ENCODE results near the gene SRSF8. TPM values are rescaled to one million over a fixed set of nuclear protein-coding genes. Genes with fewer than 3 reads are reported as not detected.

The SRSF8 gene
- total RNA-seq, 4 donors from 2014 or later = 28.5 to 37.8 (median 33.3) TPM

DNA sequence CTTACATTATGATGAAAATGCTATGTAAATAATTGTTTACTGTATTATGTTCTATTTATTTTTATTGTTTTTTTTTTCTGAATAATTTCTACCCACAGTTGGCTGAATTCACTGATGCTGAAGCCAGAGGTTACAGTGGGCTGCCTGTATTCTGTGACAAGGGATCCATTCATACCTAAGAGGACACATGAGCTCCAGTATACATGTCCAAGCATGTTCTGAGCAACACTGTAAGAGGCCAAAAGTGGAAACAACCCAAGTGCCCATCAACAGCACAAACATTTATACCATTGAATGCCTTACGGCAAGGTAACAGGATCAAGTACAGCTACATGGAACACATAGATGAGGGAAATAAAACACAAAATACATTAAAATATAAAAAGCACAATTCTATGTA lies 1.4 kb upstream of the SRSF8 start:
- no peaks in the 10 kb centered on the region for H3K27me3 ChIP-seq
- peaks cover 3 to 17% (median 15%) of the 10 kb centered on the region in 4 donors for H3K4me1 ChIP-seq
- H3K27ac ChIP-seq = no peak overlapping the region
- H3K4me3 ChIP-seq = no peak overlapping the region
- no peaks in the 10 kb centered on the region for H3K9me3 ChIP-seq
- 90 to 97% methylated on average over 1 of the region's 1 CpG for WGBS, 2 donors (ENCODE audit: low coverage in 1 of 2)
- no peak for DNase-seq
- no peak for TF ChIP-seq EP300 (IDR thresholded peaks at IDR 0.05; ENCODE audit: low read depth)
- TF ChIP-seq POLR2A (IDR thresholded peaks at IDR 0.05) = no peak
- TF ChIP-seq, protein P1, sequence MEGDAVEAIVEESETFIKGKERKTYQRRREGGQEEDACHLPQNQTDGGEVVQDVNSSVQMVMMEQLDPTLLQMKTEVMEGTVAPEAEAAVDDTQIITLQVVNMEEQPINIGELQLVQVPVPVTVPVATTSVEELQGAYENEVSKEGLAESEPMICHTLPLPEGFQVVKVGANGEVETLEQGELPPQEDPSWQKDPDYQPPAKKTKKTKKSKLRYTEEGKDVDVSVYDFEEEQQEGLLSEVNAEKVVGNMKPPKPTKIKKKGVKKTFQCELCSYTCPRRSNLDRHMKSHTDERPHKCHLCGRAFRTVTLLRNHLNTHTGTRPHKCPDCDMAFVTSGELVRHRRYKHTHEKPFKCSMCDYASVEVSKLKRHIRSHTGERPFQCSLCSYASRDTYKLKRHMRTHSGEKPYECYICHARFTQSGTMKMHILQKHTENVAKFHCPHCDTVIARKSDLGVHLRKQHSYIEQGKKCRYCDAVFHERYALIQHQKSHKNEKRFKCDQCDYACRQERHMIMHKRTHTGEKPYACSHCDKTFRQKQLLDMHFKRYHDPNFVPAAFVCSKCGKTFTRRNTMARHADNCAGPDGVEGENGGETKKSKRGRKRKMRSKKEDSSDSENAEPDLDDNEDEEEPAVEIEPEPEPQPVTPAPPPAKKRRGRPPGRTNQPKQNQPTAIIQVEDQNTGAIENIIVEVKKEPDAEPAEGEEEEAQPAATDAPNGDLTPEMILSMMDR (IDR thresholded peaks at IDR 0.05) = no peak
- no peak for TF ChIP-seq POLR2AphosphoS5 (IDR thresholded peaks at IDR 0.05)
- intact Hi-C loops (cut with DNase I; ENCODE audit: low total_unique reads) = no loop called here
- in situ Hi-C loops (cut with MboI; ENCODE audit: low pct_ligation_motif_present in 1 of 4, low pct_unique_long_range_greater_than_20kb in 1 of 4, low sequenced_read_pairs in 3 of 4) = loop anchor here in 2 of 4 donors (10.0 kb wide), 3 partner anchors 79 to 639 kb away; partner anchors contain the start of genes CWC15 (in 2 of the 2) and KDM4D (in 2 of the 2)
- no peaks in the 10 kb centered on the region for H3K36me3 ChIP-seq

DNA sequence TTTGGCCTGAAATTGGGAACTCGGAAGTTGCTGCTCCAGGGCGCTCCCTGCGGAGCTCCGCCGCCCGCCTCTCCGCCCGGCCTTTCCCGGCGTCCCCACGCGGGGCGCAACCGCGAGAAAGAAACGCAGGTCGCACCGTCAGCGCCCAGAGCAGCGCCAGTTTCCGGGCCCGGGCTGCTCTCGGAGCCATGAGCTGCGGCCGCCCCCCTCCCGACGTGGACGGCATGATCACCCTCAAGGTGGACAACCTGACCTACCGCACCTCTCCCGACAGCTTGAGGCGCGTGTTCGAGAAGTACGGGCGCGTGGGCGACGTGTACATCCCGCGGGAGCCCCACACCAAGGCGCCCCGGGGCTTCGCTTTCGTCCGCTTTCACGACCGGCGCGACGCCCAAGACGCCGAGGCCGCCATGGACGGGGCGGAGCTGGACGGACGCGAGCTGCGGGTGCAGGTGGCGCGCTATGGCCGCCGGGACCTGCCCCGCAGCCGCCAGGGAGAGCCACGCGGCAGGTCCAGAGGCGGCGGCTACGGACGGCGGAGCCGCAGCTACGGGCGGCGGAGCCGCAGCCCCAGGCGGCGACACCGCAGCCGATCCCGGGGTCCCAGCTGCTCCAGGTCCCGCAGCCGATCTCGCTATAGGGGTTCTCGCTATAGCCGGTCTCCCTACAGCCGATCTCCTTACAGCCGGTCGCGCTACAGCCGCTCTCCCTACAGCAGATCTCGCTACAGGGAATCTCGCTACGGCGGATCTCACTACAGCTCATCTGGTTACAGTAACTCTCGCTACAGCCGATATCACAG lies 521 bp downstream of the SRSF8 start:
- TF ChIP-seq POLR2AphosphoS5 (IDR thresholded peaks at IDR 0.05) (peak; percentile 61 to 88 (median 79)), EP300 (IDR thresholded peaks at IDR 0.05; ENCODE audit: low read depth) (no peak), POLR2A (IDR thresholded peaks at IDR 0.05) (peak; percentile 84)
- TF ChIP-seq, protein P1 (IDR thresholded peaks at IDR 0.05) = peak; percentile 54 to 77 (median 64)
- Histone ChIP-seq H3K4me1 (peaks cover 3 to 17% (median 15%) of the 10 kb centered on the region in 4 donors), H3K36me3 (no peaks in the 10 kb centered on the region), H3K27me3 (no peaks in the 10 kb centered on the region), H3K9me3 (no peaks in the 10 kb centered on the region), H3K4me3 (peak overlapping the region; percentile 58 to 85 (median 78)), H3K27ac (peak overlapping the region; percentile 94 to 99 (median 98))
- intact Hi-C loops (cut with DNase I; ENCODE audit: low total_unique reads) (no loop called here), in situ Hi-C loops (cut with MboI; ENCODE audit: low pct_ligation_motif_present in 1 of 4, low pct_unique_long_range_greater_than_20kb in 1 of 4, low sequenced_read_pairs in 3 of 4) (loop anchor here in 2 of 4 donors (10.0 kb wide), 3 partner anchors 78 to 638 kb away; partner anchors contain the start of genes CWC15 (in 2 of the 2) and KDM4D (in 2 of the 2))
- peak; percentile 85 for DNase-seq
- WGBS, 2 donors (ENCODE audit: low coverage in 1 of 2) = 0% methylated on average over 1 to 59 of the region's 98 CpGs

DNA sequence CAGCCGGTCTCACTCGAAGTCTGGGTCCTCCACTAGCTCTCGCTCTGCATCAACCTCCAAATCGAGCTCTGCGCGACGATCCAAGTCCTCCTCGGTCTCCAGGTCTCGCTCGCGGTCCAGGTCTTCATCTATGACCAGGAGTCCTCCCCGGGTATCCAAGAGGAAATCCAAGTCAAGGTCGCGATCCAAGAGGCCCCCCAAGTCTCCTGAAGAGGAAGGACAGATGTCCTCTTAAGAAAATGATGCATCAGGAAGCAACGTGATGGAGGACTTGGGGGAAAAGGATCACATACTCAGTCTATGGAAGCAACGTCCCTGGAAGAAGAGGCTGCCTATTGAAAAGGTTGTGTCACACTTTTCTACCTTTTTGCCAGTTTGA lies 1.1 kb downstream of the SRSF8 start:
- Histone ChIP-seq H3K4me1 (peaks cover 3 to 17% (median 15%) of the 10 kb centered on the region in 4 donors), H3K4me3 (peak overlapping the region; percentile 58 to 85 (median 78)), H3K27ac (peak overlapping the region; percentile 94 to 99 (median 98)), H3K9me3 (no peaks in the 10 kb centered on the region), H3K27me3 (no peaks in the 10 kb centered on the region), H3K36me3 (no peaks in the 10 kb centered on the region)
- DNase-seq = no peak
- intact Hi-C loops (cut with DNase I; ENCODE audit: low total_unique reads) (loop anchor here (2.0 kb wide), 1 partner anchor 83 kb away; no protein-coding TSS in a partner anchor), in situ Hi-C loops (cut with MboI; ENCODE audit: low pct_ligation_motif_present in 1 of 4, low pct_unique_long_range_greater_than_20kb in 1 of 4, low sequenced_read_pairs in 3 of 4) (loop anchor here in 2 of 4 donors (10.0 kb wide), 3 partner anchors 77 to 637 kb away; partner anchors contain the start of genes CWC15 (in 2 of the 2) and KDM4D (in 2 of the 2))
- TF ChIP-seq POLR2AphosphoS5 (IDR thresholded peaks at IDR 0.05) (no peak), POLR2A (IDR thresholded peaks at IDR 0.05) (no peak), EP300 (IDR thresholded peaks at IDR 0.05; ENCODE audit: low read depth) (no peak)
- TF ChIP-seq, protein P1 (IDR thresholded peaks at IDR 0.05) = no peak
- 0% methylated on average over 16 of the region's 16 CpGs; no CpG with 5 or more reads in 1 of the 2 donors for WGBS, 2 donors (ENCODE audit: low coverage in 1 of 2)

DNA sequence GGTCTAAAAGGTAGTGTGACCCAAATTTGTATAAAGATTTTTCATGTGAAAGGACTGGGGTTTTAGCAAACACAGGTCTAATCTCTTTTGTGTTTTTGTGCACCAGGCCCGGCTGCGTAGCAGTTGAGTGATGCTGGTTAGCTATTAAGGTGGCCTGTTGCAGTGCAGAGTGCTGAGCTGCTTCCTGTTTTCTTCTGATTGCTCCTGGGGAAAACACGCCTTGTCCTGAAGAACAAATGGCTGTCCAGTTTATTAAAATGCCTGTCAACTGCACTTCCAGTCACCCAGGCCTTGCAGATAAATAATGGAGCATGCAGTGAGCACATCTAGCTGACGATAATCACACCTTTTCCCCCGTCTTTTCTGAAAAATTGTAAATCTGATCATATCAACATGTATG lies 1.8 kb downstream of the SRSF8 start:
- no peaks in the 10 kb centered on the region for H3K27me3 ChIP-seq
- H3K4me3 ChIP-seq = peak overlapping the region; percentile 58 to 85 (median 78)
- peak; percentile 89 for DNase-seq
- TF ChIP-seq EP300 (IDR thresholded peaks at IDR 0.05; ENCODE audit: low read depth) = no peak
- peak; percentile 94 to 96 (median 96) for TF ChIP-seq POLR2AphosphoS5 (IDR thresholded peaks at IDR 0.05)
- peak; percentile 93 for TF ChIP-seq POLR2A (IDR thresholded peaks at IDR 0.05)
- TF ChIP-seq, protein P1 (IDR thresholded peaks at IDR 0.05) = no peak
- H3K4me1 ChIP-seq = peaks cover 3 to 17% (median 15%) of the 10 kb centered on the region in 4 donors
- in situ Hi-C loops (cut with MboI; ENCODE audit: low pct_ligation_motif_present in 1 of 4, low pct_unique_long_range_greater_than_20kb in 1 of 4, low sequenced_read_pairs in 3 of 4) = loop anchor here in 2 of 4 donors (10.0 kb wide), 3 partner anchors 76 to 636 kb away; partner anchors contain the start of genes CWC15 (in 2 of the 2) and KDM4D (in 2 of the 2)
- peak overlapping the region; percentile 94 to 99 (median 98) for H3K27ac ChIP-seq
- H3K9me3 ChIP-seq = no peaks in the 10 kb centered on the region
- intact Hi-C loops (cut with DNase I; ENCODE audit: low total_unique reads) = loop anchor here (2.0 kb wide), 1 partner anchor 82 kb away; no protein-coding TSS in a partner anchor
- no peaks in the 10 kb centered on the region for H3K36me3 ChIP-seq
- 0 to 5% methylated on average over 4 to 5 of the region's 5 CpGs for WGBS, 2 donors (ENCODE audit: low coverage in 1 of 2)

All from transverse colon (tissue), 4 donors.